Endothelial cell of umbilical vein (primary cell): ENCODE data around the gene HAUS3. TPM values are rescaled to one million over a fixed set of nuclear protein-coding genes. Genes with fewer than 3 reads are reported as not detected.

Source experiments
- BruUV-seq: library from RNA; stranded (reverse); fragments of 400-500 nt; replicated peaks from 2 replicates; lab custom pipeline; 2021; lab: Mats Ljungman, UMichigan
- CTCF ChIA-PET: fragments of 300-600, 350-600 bp; sonication (Branson Sonifier 250); formaldehyde crosslinking; loops from one replicate; lab custom pipeline; 2021; ENCODE audit warnings: antibody characterized with exemption, inconsistent platforms; lab: Charles Lee
- POLR2A ChIA-PET: fragments of 300-600, 350-600 bp; sonication (Branson Sonifier 250); formaldehyde crosslinking; loops from one replicate; lab custom pipeline; 2021; ENCODE audit warnings: antibody characterized with exemption, inconsistent platforms; lab: Charles Lee
- DNase-seq: peaks from one replicate; pipeline ENCODE4 v3.0.0-alpha.2; 2011; ENCODE audit warnings: low read depth, low spot score
- FAIRE-seq: peaks from 2 replicates; lab custom pipeline; 2011; peaks lifted over from hg19 to GRCh38; lab: Jason Lieb, UNC
- H2AFZ ChIP-seq: 2 replicates; pipeline ENCODE4 v1.6.0; 2012; ENCODE audit warnings: low read depth, low read length, control low read depth, inconsistent platforms
- H3K27ac ChIP-seq: 2 replicates; pipeline ENCODE4 v1.5.1; 2011; ENCODE audit warnings: low read depth, mild to moderate bottlenecking, control low read depth, low read length, moderate library complexity; ENCODE audit not compliant: insufficient read depth
- H3K27me3 ChIP-seq, 2 experiments: 2 replicates each; pipeline versions ENCODE4 v1.6.0 to v1.6.1; 2011; ENCODE audit warnings: low read length in 2 of 2, mixed read lengths in 1 of 2; ENCODE audit not compliant: control insufficient read depth in 2 of 2, insufficient read depth in 2 of 2
- H3K36me3 ChIP-seq, 2 experiments: 2 replicates in 1 of 2; 3 replicates in 1 of 2; pipeline ENCODE4 v1.5.1; 2011; ENCODE audit warnings: low read length in 2 of 2, mild to moderate bottlenecking in 1 of 2, moderate library complexity in 1 of 2; ENCODE audit not compliant: control insufficient read depth in 2 of 2, insufficient read depth in 2 of 2; ENCODE audit errors: extremely low read depth in 1 of 2
- H3K4me1 ChIP-seq: 3 replicates; pipeline ENCODE4 v1.5.1; 2011; ENCODE audit warnings: mild to moderate bottlenecking, low read length; ENCODE audit not compliant: control insufficient read depth, insufficient read depth; ENCODE audit errors: extremely low read depth
- H3K4me2 ChIP-seq: 2 replicates; pipeline ENCODE4 v1.6.1; 2011; ENCODE audit warnings: low read length, control low read depth, mixed read lengths; ENCODE audit not compliant: insufficient read depth
- H3K4me3 ChIP-seq, 3 experiments: fragments of 200-600 bp in 1 of 3; sonication (generic), shearing (Covaris generic) in 1 of 3; replicated peaks in 1 of 3; 2 replicates each; pipeline ENCODE4 v1.5.1; 2011 to 2016; ENCODE audit warnings: control low read depth in 3 of 3, low read length in 3 of 3, mild to moderate bottlenecking in 2 of 3, inconsistent platforms in 1 of 3, low read depth in 1 of 3, moderate library complexity in 1 of 3; ENCODE audit not compliant: insufficient read depth in 1 of 3
- H3K79me2 ChIP-seq: 2 replicates; pipeline ENCODE4 v1.6.0; 2012; ENCODE audit warnings: low read length, inconsistent platforms; ENCODE audit not compliant: control insufficient read depth, insufficient read depth
- H3K9ac ChIP-seq: replicated peaks from 2 replicates; pipeline ENCODE3; 2011; ENCODE audit warnings: low read length, control low read depth; ENCODE audit not compliant: insufficient read depth; ENCODE audit errors: extremely low read depth
- H3K9me1 ChIP-seq: replicated peaks from 3 replicates; pipeline ENCODE4 v1.6.0; 2011; ENCODE audit warnings: mild to moderate bottlenecking, low read length; ENCODE audit not compliant: control insufficient read depth, insufficient read depth; ENCODE audit errors: extremely low read depth
- H3K9me3 ChIP-seq: replicated peaks from 2 replicates; pipeline ENCODE4 v1.5.1; 2012; ENCODE audit warnings: low read length, inconsistent platforms; ENCODE audit not compliant: control insufficient read depth, insufficient read depth
- H4K20me1 ChIP-seq: replicated peaks from 2 replicates; pipeline ENCODE3; 2011; ENCODE audit warnings: mild to moderate bottlenecking, low read length; ENCODE audit not compliant: control insufficient read depth, insufficient read depth; ENCODE audit errors: extremely low read depth
- EZH2 ChIP-seq: IDR thresholded peaks from 2 replicates; pipeline ENCODE4 v1.6.1; 2012; ENCODE audit warnings: borderline replicate concordance, low read depth, mild to moderate bottlenecking, moderate library complexity, low read length, inconsistent platforms; ENCODE audit not compliant: severe bottlenecking
- FOS ChIP-seq: IDR thresholded peaks from 2 replicates; pipeline ENCODE4 v1.6.1; 2011; ENCODE audit warnings: mild to moderate bottlenecking, low read length, moderate library complexity, borderline replicate concordance; ENCODE audit not compliant: insufficient read depth
- GATA2 ChIP-seq: IDR thresholded peaks from 2 replicates; pipeline ENCODE4 v1.7.0; 2011; ENCODE audit warnings: low read depth, mild to moderate bottlenecking, moderate library complexity, mixed read lengths, low read length; ENCODE audit not compliant: insufficient read length, insufficient read depth
- JUN ChIP-seq: IDR thresholded peaks from 2 replicates; pipeline ENCODE4 v1.6.1; 2011; ENCODE audit warnings: borderline replicate concordance, low read depth; ENCODE audit not compliant: insufficient read length, insufficient read depth
- MYC ChIP-seq: IDR thresholded peaks from one replicate; pipeline ENCODE4 v1.6.1; 2011; ENCODE audit warnings: mild to moderate bottlenecking, low read depth, low read length
- POLR2A ChIP-seq: IDR thresholded peaks from 2 replicates; pipeline ENCODE4 v1.6.1; 2012; ENCODE audit warnings: low read depth, mild to moderate bottlenecking, control low read depth, low read length
- POLR2AphosphoS5 ChIP-seq: IDR thresholded peaks from 2 replicates; pipeline ENCODE4 v1.6.1; 2012; ENCODE audit warnings: low read depth, mild to moderate bottlenecking, control low read depth, low read length, moderate library complexity; ENCODE audit not compliant: insufficient read depth
- dilution Hi-C: fragments of 300-500 bp; cut with MboI; formaldehyde crosslinking; loops from one replicate; pipeline ENCODE4 v1.15.0; 2019; ENCODE audit warnings: low sequenced_read_pairs; ENCODE audit not compliant: extremely low pct_ligation_motif_present
- intact Hi-C: fragments of 100-400 bp; cut with micrococcal nuclease; formaldehyde crosslinking; loops from one replicate; pipeline ENCODE4 v1.10.0; 2022
- polyA plus RNA-seq, 4 experiments: library from polyadenylated mRNA; depleted of rRNA in 3 of 4; stranded (reverse) in 3 of 4; unstranded in 1 of 4; fragments of >200 nt; gene quantifications; 2 replicates each; pipeline versions ENCODE4 v1.2.1 to v1.2.3, GENCODE V29; 2011 to 2012; ENCODE audit warnings: missing spikeins in 1 of 4
- total RNA-seq: library from RNA; stranded (reverse); gene quantifications from 2 replicates; pipeline ENCODE4 v1.2.3, GENCODE V29; 2021
- TF ChIP-seq, protein P1 (sequence below), 2 donors: IDR thresholded peaks; 1 replicate in 1 of 2; 2 replicates in 1 of 2; pipeline ENCODE4 v1.5.1; 2011; ENCODE audit warnings: low read length in 2 of 2, mild to moderate bottlenecking in 2 of 2, moderate library complexity in 2 of 2, control low read depth in 1 of 2, inconsistent platforms in 1 of 2, low read depth in 1 of 2; ENCODE audit not compliant: insufficient read depth in 1 of 2; ENCODE audit errors: extremely low read depth in 1 of 2
- TF ChIP-seq, protein P2 (sequence below): IDR thresholded peaks from 2 replicates; pipeline ENCODE4 v1.6.1; 2011; ENCODE audit not compliant: insufficient read depth, insufficient read length

Gene HAUS3
- total and polyA plus RNA-seq, 2 donors (not counting 3 experiments of a cell fraction or from before 2014, with no cell fraction given), result 4.4 to 15.9 TPM

DNA sequence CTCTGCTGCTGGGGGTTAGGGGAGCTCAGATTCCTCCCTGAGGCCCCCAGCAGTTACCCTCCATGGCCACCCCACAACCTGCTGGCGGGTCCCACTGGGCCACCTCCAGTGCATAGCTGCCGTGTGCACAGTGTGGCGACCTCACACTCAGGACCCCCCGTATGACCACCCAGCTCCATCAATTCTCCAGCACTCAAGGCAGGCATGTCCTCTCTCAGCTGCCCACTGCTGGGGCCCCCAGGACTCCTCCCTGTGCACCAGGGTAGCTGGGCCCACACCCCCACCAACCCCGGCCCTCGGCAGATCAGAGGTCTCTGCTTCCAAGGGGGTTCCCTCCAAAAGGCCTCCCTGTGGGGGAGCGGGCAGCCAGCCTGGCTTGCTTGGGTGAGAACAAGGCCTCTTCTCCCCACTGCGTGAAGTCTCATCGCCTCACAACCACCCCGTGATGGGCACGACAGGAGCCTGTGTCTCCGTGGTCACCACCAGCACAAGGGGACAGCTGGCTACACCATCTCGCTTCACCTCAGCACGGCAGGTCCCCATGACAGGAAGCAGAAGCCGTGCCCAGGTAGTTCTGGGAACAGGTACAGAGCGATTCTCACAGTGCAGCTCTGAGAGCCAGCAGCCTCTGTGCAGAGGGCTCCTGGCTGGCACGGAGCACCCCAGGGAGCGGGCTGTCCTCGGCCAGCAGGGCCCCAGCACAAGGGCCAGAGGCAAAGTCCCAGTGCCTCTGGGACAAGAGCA is 4.6 kb upstream of the HAUS3 start:
- peaks cover 3% of the 10 kb centered on the region for H3K79me2 ChIP-seq
- BruUV-seq, result no TSS peak
- no peak overlapping the region for H3K9ac ChIP-seq
- DNase-seq (no peak), FAIRE-seq (no peak)
- H3K4me3 ChIP-seq, result no peak overlapping the region
- H2AFZ ChIP-seq, result no peak overlapping the region
- dilution Hi-C loops, result no loop called here
- no peaks in the 10 kb centered on the region for H4K20me1 ChIP-seq
- no peaks in the 10 kb centered on the region for H3K9me1 ChIP-seq
- CTCF ChIA-PET, result interaction anchor here (1.5 kb wide), 1 partner anchor 26 kb away, joined by 5 read pairs; no protein-coding TSS in a partner anchor
- H3K4me2 ChIP-seq, result no peak overlapping the region
- peaks cover under 1 to 17% of the 10 kb centered on the region in 2 experiments for H3K36me3 ChIP-seq
- no peaks in the 10 kb centered on the region for H3K9me3 ChIP-seq
- H3K27me3 ChIP-seq, result no peaks in the 10 kb centered on the region
- POLR2A ChIA-PET, result no interaction called here
- H3K4me1 ChIP-seq, result peaks cover 2% of the 10 kb centered on the region
- TF ChIP-seq JUN (no peak), MYC (no peak), EZH2 (no peak), POLR2AphosphoS5 (no peak), POLR2A (no peak), GATA2 (no peak), FOS (no peak)
- TF ChIP-seq, protein P1, sequence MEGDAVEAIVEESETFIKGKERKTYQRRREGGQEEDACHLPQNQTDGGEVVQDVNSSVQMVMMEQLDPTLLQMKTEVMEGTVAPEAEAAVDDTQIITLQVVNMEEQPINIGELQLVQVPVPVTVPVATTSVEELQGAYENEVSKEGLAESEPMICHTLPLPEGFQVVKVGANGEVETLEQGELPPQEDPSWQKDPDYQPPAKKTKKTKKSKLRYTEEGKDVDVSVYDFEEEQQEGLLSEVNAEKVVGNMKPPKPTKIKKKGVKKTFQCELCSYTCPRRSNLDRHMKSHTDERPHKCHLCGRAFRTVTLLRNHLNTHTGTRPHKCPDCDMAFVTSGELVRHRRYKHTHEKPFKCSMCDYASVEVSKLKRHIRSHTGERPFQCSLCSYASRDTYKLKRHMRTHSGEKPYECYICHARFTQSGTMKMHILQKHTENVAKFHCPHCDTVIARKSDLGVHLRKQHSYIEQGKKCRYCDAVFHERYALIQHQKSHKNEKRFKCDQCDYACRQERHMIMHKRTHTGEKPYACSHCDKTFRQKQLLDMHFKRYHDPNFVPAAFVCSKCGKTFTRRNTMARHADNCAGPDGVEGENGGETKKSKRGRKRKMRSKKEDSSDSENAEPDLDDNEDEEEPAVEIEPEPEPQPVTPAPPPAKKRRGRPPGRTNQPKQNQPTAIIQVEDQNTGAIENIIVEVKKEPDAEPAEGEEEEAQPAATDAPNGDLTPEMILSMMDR (IDR thresholded peaks at IDR 0.05; ENCODE audit: extremely low read depth in 1 of 2, insufficient read depth in 1 of 2, low read depth in 1 of 2, low read length in 2 of 2), result no peak
- TF ChIP-seq, protein P2, sequence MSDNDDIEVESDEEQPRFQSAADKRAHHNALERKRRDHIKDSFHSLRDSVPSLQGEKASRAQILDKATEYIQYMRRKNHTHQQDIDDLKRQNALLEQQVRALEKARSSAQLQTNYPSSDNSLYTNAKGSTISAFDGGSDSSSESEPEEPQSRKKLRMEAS, result no peak
- intact Hi-C loops, result no loop called here
- H3K27ac ChIP-seq, result no peak overlapping the region
